IPS DF 6.9 (cell line): Measurements from ENCODE around the gene ZC3H18.

Experiments
- DNase-seq: peaks from one replicate; pipeline ENCODE4 v3.0.0-alpha.2; 2013; ENCODE audit warnings: low read depth, low spot score
- H3K27ac ChIP-seq: one replicate; pipeline ENCODE4 v1.5.1; 2013; ENCODE audit warnings: low read length, control low read depth
- H3K27me3 ChIP-seq: 2 replicates; pipeline ENCODE4 v1.6.1; 2013; ENCODE audit warnings: mild to moderate bottlenecking, low read length; ENCODE audit not compliant: control insufficient read depth, insufficient read depth
- H3K36me3 ChIP-seq: 2 replicates; pipeline ENCODE4 v1.6.1; 2013; ENCODE audit warnings: low read length; ENCODE audit not compliant: control insufficient read depth, insufficient read depth
- H3K4me1 ChIP-seq: 2 replicates; pipeline ENCODE4 v1.6.1; 2013; ENCODE audit warnings: low read length; ENCODE audit not compliant: control insufficient read depth, insufficient read depth
- H3K4me3 ChIP-seq: 2 replicates; pipeline ENCODE4 v1.5.1; 2013; ENCODE audit warnings: mild to moderate bottlenecking, low read length
- H3K9me3 ChIP-seq: 2 replicates; pipeline ENCODE4 v1.6.1; 2013; ENCODE audit warnings: low read length, inconsistent platforms; ENCODE audit not compliant: control insufficient read depth, insufficient read depth
- WGBS: extraction: QIAGEN DNeasy Blood & Tissue Kit; methylation state at CpG from one replicate; pipeline ENCODE4 v1.1.7; 2013; ENCODE audit warnings: mixed read lengths, missing lambda C conversion rate; ENCODE audit not compliant: insufficient read length, insufficient coverage; 5-methylcytosine and 5-hydroxymethylcytosine counted together

ZC3H18 gene

GRCh38 chr16:88616320-88616719, 46.1 kb downstream of the ZC3H18 start:
- no peak for DNase-seq
- Histone ChIP-seq H3K9me3 (no peaks in the 10 kb centered on the region), H3K27me3 (no peaks in the 10 kb centered on the region), H3K4me3 (no peak overlapping the region), H3K36me3 (peaks cover 3% of the 10 kb centered on the region; the same call in 1 of the 2 replicates), H3K4me1 (peaks cover 2% of the 10 kb centered on the region; the same call in 1 of the 2 replicates), H3K27ac (no peak overlapping the region)
- WGBS: no CpG with 5 or more reads among the region's 13 CpGs

- H3K27me3 ChIP-seq: no peaks in the 10 kb centered on the region
- WGBS: no CpG with 5 or more reads among the region's 12 CpGs
- no peak overlapping the region for H3K27ac ChIP-seq
- H3K4me3 ChIP-seq: no peak overlapping the region
- H3K36me3 ChIP-seq: peaks cover 3% of the 10 kb centered on the region; the same call in 1 of the 2 replicates
- 0 out of 2 replicates have a peak, but pooled peaks cover 2% of the 10 kb centered on the region for H3K4me1 ChIP-seq
- H3K9me3 ChIP-seq: no peaks in the 10 kb centered on the region
- DNase-seq: no peak
Measured at GRCh38 chr16:88616736-88617135, 46.5 kb downstream of the ZC3H18 start.

GRCh38 chr16:88617268-88618031, 47.2 kb downstream of the ZC3H18 start:
- peaks cover 6% of the 10 kb centered on the region for H3K36me3 ChIP-seq
- 0 out of 2 replicates have a peak, but pooled peaks cover 2% of the 10 kb centered on the region for H3K4me1 ChIP-seq
- no peaks in the 10 kb centered on the region for H3K9me3 ChIP-seq
- no peak overlapping the region for H3K4me3 ChIP-seq
- H3K27me3 ChIP-seq: no peaks in the 10 kb centered on the region
- no peak for DNase-seq
- no CpG with 5 or more reads among the region's 20 CpGs for WGBS
- no peak overlapping the region for H3K27ac ChIP-seq

GRCh38 chr16:88618182-88618955, 48.2 kb downstream of the ZC3H18 start:
- H3K36me3 ChIP-seq: peaks cover 15% of the 10 kb centered on the region
- no peak overlapping the region for H3K4me3 ChIP-seq
- H3K9me3 ChIP-seq: no peaks in the 10 kb centered on the region
- no peaks in the 10 kb centered on the region for H3K27me3 ChIP-seq
- H3K27ac ChIP-seq: no peak overlapping the region
- H3K4me1 ChIP-seq: 0 out of 2 replicates have a peak, but pooled peaks cover 2% of the 10 kb centered on the region
- no CpG with 5 or more reads among the region's 20 CpGs for WGBS
- no peak for DNase-seq

- Histone ChIP-seq H3K36me3 (peaks cover 22% of the 10 kb centered on the region), H3K27me3 (no peaks in the 10 kb centered on the region), H3K9me3 (no peaks in the 10 kb centered on the region), H3K4me3 (no peak overlapping the region), H3K27ac (no peak overlapping the region), H3K4me1 (0 out of 2 replicates have a peak, but pooled peaks cover 2% of the 10 kb centered on the region)
- no peak for DNase-seq
- WGBS: no CpG with 5 or more reads among the region's 19 CpGs
Measured at GRCh38 chr16:88618956-88619667, 48.9 kb downstream of the ZC3H18 start.

- H3K27ac ChIP-seq: no peak overlapping the region
- no peaks in the 10 kb centered on the region for H3K27me3 ChIP-seq
- WGBS: no CpG with 5 or more reads among the region's 14 CpGs
- no peak overlapping the region for H3K4me3 ChIP-seq
- no peak for DNase-seq
- H3K9me3 ChIP-seq: no peaks in the 10 kb centered on the region
- H3K4me1 ChIP-seq: 0 out of 2 replicates have a peak, but pooled peaks cover 2% of the 10 kb centered on the region
- H3K36me3 ChIP-seq: peaks cover 23% of the 10 kb centered on the region
Measured at GRCh38 chr16:88619859-88620815, 49.9 kb downstream of the ZC3H18 start.

GRCh38 chr16:88622125-88622524, 51.9 kb downstream of the ZC3H18 start:
- Histone ChIP-seq H3K27ac (no peak overlapping the region), H3K4me3 (no peak overlapping the region), H3K4me1 (0 out of 2 replicates have a peak, but pooled peaks cover under 1% of the 10 kb centered on the region), H3K9me3 (no peaks in the 10 kb centered on the region), H3K27me3 (no peaks in the 10 kb centered on the region), H3K36me3 (peaks cover 26% of the 10 kb centered on the region)
- DNase-seq: no peak
- WGBS: no CpG with 5 or more reads among the region's 19 CpGs

- no peaks in the 10 kb centered on the region for H3K9me3 ChIP-seq
- no peak overlapping the region for H3K27ac ChIP-seq
- no peaks in the 10 kb centered on the region for H3K27me3 ChIP-seq
- no CpG with 5 or more reads among the region's 29 CpGs for WGBS
- no peak for DNase-seq
- H3K4me1 ChIP-seq: no peaks in the 10 kb centered on the region
- H3K36me3 ChIP-seq: peaks cover 28% of the 10 kb centered on the region
- no peak overlapping the region for H3K4me3 ChIP-seq
Measured at GRCh38 chr16:88622866-88623265, 52.7 kb downstream of the ZC3H18 start.

GRCh38 chr16:88623858-88624257, 53.7 kb downstream of the ZC3H18 start:
- no CpG with 5 or more reads among the region's 13 CpGs for WGBS
- no peaks in the 10 kb centered on the region for H3K9me3 ChIP-seq
- no peak overlapping the region for H3K27ac ChIP-seq
- H3K4me3 ChIP-seq: no peak overlapping the region
- H3K36me3 ChIP-seq: peaks cover 26% of the 10 kb centered on the region
- H3K27me3 ChIP-seq: no peaks in the 10 kb centered on the region
- H3K4me1 ChIP-seq: no peaks in the 10 kb centered on the region
- no peak for DNase-seq
